Endothelial cell of umbilical vein (primary cell): ENCODE measurements around the gene CRY1. TPM values are rescaled to one million over a fixed set of nuclear protein-coding genes. Genes with fewer than 3 reads are reported as not detected.

Source experiments
- BruUV-seq: library from RNA; stranded (reverse); fragments of 400-500 nt; replicated peaks from 2 replicates; lab custom pipeline; 2021; lab: Mats Ljungman, UMichigan
- CTCF ChIA-PET: fragments of 300-600, 350-600 bp; sonication (Branson Sonifier 250); formaldehyde crosslinking; loops from one replicate; lab custom pipeline; 2021; ENCODE audit warnings: antibody characterized with exemption, inconsistent platforms; lab: Charles Lee
- POLR2A ChIA-PET: fragments of 300-600, 350-600 bp; sonication (Branson Sonifier 250); formaldehyde crosslinking; loops from one replicate; lab custom pipeline; 2021; ENCODE audit warnings: antibody characterized with exemption, inconsistent platforms; lab: Charles Lee
- DNase-seq: peaks from one replicate; pipeline ENCODE4 v3.0.0-alpha.2; 2011; ENCODE audit warnings: low read depth, low spot score
- FAIRE-seq: peaks from 2 replicates; lab custom pipeline; 2011; peaks lifted over from hg19 to GRCh38; lab: Jason Lieb, UNC
- H2AFZ ChIP-seq: 2 replicates; pipeline ENCODE4 v1.6.0; 2012; ENCODE audit warnings: low read depth, low read length, control low read depth, inconsistent platforms
- H3K27ac ChIP-seq: 2 replicates; pipeline ENCODE4 v1.5.1; 2011; ENCODE audit warnings: low read depth, mild to moderate bottlenecking, control low read depth, low read length, moderate library complexity; ENCODE audit not compliant: insufficient read depth
- H3K27me3 ChIP-seq, 2 experiments: 2 replicates each; pipeline versions ENCODE4 v1.6.0 to v1.6.1; 2011; ENCODE audit warnings: low read length in 2 of 2, mixed read lengths in 1 of 2; ENCODE audit not compliant: control insufficient read depth in 2 of 2, insufficient read depth in 2 of 2
- H3K36me3 ChIP-seq, 2 experiments: 2 replicates in 1 of 2; 3 replicates in 1 of 2; pipeline ENCODE4 v1.5.1; 2011; ENCODE audit warnings: low read length in 2 of 2, mild to moderate bottlenecking in 1 of 2, moderate library complexity in 1 of 2; ENCODE audit not compliant: control insufficient read depth in 2 of 2, insufficient read depth in 2 of 2; ENCODE audit errors: extremely low read depth in 1 of 2
- H3K4me1 ChIP-seq: 3 replicates; pipeline ENCODE4 v1.5.1; 2011; ENCODE audit warnings: mild to moderate bottlenecking, low read length; ENCODE audit not compliant: control insufficient read depth, insufficient read depth; ENCODE audit errors: extremely low read depth
- H3K4me2 ChIP-seq: 2 replicates; pipeline ENCODE4 v1.6.1; 2011; ENCODE audit warnings: low read length, control low read depth, mixed read lengths; ENCODE audit not compliant: insufficient read depth
- H3K4me3 ChIP-seq, 3 experiments: fragments of 200-600 bp in 1 of 3; sonication (generic), shearing (Covaris generic) in 1 of 3; replicated peaks in 1 of 3; 2 replicates each; pipeline ENCODE4 v1.5.1; 2011 to 2016; ENCODE audit warnings: control low read depth in 3 of 3, low read length in 3 of 3, mild to moderate bottlenecking in 2 of 3, inconsistent platforms in 1 of 3, low read depth in 1 of 3, moderate library complexity in 1 of 3; ENCODE audit not compliant: insufficient read depth in 1 of 3
- H3K79me2 ChIP-seq: 2 replicates; pipeline ENCODE4 v1.6.0; 2012; ENCODE audit warnings: low read length, inconsistent platforms; ENCODE audit not compliant: control insufficient read depth, insufficient read depth
- H3K9ac ChIP-seq: replicated peaks from 2 replicates; pipeline ENCODE3; 2011; ENCODE audit warnings: low read length, control low read depth; ENCODE audit not compliant: insufficient read depth; ENCODE audit errors: extremely low read depth
- H3K9me1 ChIP-seq: replicated peaks from 3 replicates; pipeline ENCODE4 v1.6.0; 2011; ENCODE audit warnings: mild to moderate bottlenecking, low read length; ENCODE audit not compliant: control insufficient read depth, insufficient read depth; ENCODE audit errors: extremely low read depth
- H3K9me3 ChIP-seq: replicated peaks from 2 replicates; pipeline ENCODE4 v1.5.1; 2012; ENCODE audit warnings: low read length, inconsistent platforms; ENCODE audit not compliant: control insufficient read depth, insufficient read depth
- H4K20me1 ChIP-seq: replicated peaks from 2 replicates; pipeline ENCODE3; 2011; ENCODE audit warnings: mild to moderate bottlenecking, low read length; ENCODE audit not compliant: control insufficient read depth, insufficient read depth; ENCODE audit errors: extremely low read depth
- EZH2 ChIP-seq: IDR thresholded peaks from 2 replicates; pipeline ENCODE4 v1.6.1; 2012; ENCODE audit warnings: borderline replicate concordance, low read depth, mild to moderate bottlenecking, moderate library complexity, low read length, inconsistent platforms; ENCODE audit not compliant: severe bottlenecking
- FOS ChIP-seq: IDR thresholded peaks from 2 replicates; pipeline ENCODE4 v1.6.1; 2011; ENCODE audit warnings: mild to moderate bottlenecking, low read length, moderate library complexity, borderline replicate concordance; ENCODE audit not compliant: insufficient read depth
- GATA2 ChIP-seq: IDR thresholded peaks from 2 replicates; pipeline ENCODE4 v1.7.0; 2011; ENCODE audit warnings: low read depth, mild to moderate bottlenecking, moderate library complexity, mixed read lengths, low read length; ENCODE audit not compliant: insufficient read length, insufficient read depth
- JUN ChIP-seq: IDR thresholded peaks from 2 replicates; pipeline ENCODE4 v1.6.1; 2011; ENCODE audit warnings: borderline replicate concordance, low read depth; ENCODE audit not compliant: insufficient read length, insufficient read depth
- MYC ChIP-seq: IDR thresholded peaks from one replicate; pipeline ENCODE4 v1.6.1; 2011; ENCODE audit warnings: mild to moderate bottlenecking, low read depth, low read length
- POLR2A ChIP-seq: IDR thresholded peaks from 2 replicates; pipeline ENCODE4 v1.6.1; 2012; ENCODE audit warnings: low read depth, mild to moderate bottlenecking, control low read depth, low read length
- POLR2AphosphoS5 ChIP-seq: IDR thresholded peaks from 2 replicates; pipeline ENCODE4 v1.6.1; 2012; ENCODE audit warnings: low read depth, mild to moderate bottlenecking, control low read depth, low read length, moderate library complexity; ENCODE audit not compliant: insufficient read depth
- dilution Hi-C: fragments of 300-500 bp; cut with MboI; formaldehyde crosslinking; loops from one replicate; pipeline ENCODE4 v1.15.0; 2019; ENCODE audit warnings: low sequenced_read_pairs; ENCODE audit not compliant: extremely low pct_ligation_motif_present
- intact Hi-C: fragments of 100-400 bp; cut with micrococcal nuclease; formaldehyde crosslinking; loops from one replicate; pipeline ENCODE4 v1.10.0; 2022
- polyA plus RNA-seq, 4 experiments: library from polyadenylated mRNA; depleted of rRNA in 3 of 4; stranded (reverse) in 3 of 4; unstranded in 1 of 4; fragments of >200 nt; gene quantifications; 2 replicates each; pipeline versions ENCODE4 v1.2.1 to v1.2.3, GENCODE V29; 2011 to 2012; ENCODE audit warnings: missing spikeins in 1 of 4
- total RNA-seq: library from RNA; stranded (reverse); gene quantifications from 2 replicates; pipeline ENCODE4 v1.2.3, GENCODE V29; 2021
- TF ChIP-seq, protein P1 (sequence below), 2 donors: IDR thresholded peaks; 1 replicate in 1 of 2; 2 replicates in 1 of 2; pipeline ENCODE4 v1.5.1; 2011; ENCODE audit warnings: low read length in 2 of 2, mild to moderate bottlenecking in 2 of 2, moderate library complexity in 2 of 2, control low read depth in 1 of 2, inconsistent platforms in 1 of 2, low read depth in 1 of 2; ENCODE audit not compliant: insufficient read depth in 1 of 2; ENCODE audit errors: extremely low read depth in 1 of 2
- TF ChIP-seq, protein P2 (sequence below): IDR thresholded peaks from 2 replicates; pipeline ENCODE4 v1.6.1; 2011; ENCODE audit not compliant: insufficient read depth, insufficient read length

The CRY1 gene
- total and polyA plus RNA-seq, 2 donors (not counting 3 experiments of a cell fraction or from before 2014, with no cell fraction given): 11.4 to 21.0 TPM

- Histone ChIP-seq H4K20me1 (no peaks in the 10 kb centered on the region), H3K27ac (no peak overlapping the region), H3K4me1 (peaks cover 3% of the 10 kb centered on the region), H3K36me3 (no peaks in the 10 kb centered on the region), H3K79me2 (no peaks in the 10 kb centered on the region), H3K9me3 (no peaks in the 10 kb centered on the region), H3K9ac (no peak overlapping the region), H3K9me1 (no peaks in the 10 kb centered on the region), H3K4me3 (no peak overlapping the region), H3K27me3 (peaks cover 6 to 12% of the 10 kb centered on the region in 2 experiments), H3K4me2 (no peak overlapping the region), H2AFZ (no peak overlapping the region)
- FAIRE-seq (no peak), DNase-seq (no peak)
- TF ChIP-seq FOS: no peak
- TF ChIP-seq EZH2: no peak
- no peak for TF ChIP-seq JUN
- no peak for TF ChIP-seq MYC
- no peak for TF ChIP-seq POLR2A
- TF ChIP-seq, protein P1, sequence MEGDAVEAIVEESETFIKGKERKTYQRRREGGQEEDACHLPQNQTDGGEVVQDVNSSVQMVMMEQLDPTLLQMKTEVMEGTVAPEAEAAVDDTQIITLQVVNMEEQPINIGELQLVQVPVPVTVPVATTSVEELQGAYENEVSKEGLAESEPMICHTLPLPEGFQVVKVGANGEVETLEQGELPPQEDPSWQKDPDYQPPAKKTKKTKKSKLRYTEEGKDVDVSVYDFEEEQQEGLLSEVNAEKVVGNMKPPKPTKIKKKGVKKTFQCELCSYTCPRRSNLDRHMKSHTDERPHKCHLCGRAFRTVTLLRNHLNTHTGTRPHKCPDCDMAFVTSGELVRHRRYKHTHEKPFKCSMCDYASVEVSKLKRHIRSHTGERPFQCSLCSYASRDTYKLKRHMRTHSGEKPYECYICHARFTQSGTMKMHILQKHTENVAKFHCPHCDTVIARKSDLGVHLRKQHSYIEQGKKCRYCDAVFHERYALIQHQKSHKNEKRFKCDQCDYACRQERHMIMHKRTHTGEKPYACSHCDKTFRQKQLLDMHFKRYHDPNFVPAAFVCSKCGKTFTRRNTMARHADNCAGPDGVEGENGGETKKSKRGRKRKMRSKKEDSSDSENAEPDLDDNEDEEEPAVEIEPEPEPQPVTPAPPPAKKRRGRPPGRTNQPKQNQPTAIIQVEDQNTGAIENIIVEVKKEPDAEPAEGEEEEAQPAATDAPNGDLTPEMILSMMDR (IDR thresholded peaks at IDR 0.05; ENCODE audit: extremely low read depth in 1 of 2, insufficient read depth in 1 of 2, low read depth in 1 of 2, low read length in 2 of 2): no peak
- TF ChIP-seq GATA2: no peak
- TF ChIP-seq, protein P2, sequence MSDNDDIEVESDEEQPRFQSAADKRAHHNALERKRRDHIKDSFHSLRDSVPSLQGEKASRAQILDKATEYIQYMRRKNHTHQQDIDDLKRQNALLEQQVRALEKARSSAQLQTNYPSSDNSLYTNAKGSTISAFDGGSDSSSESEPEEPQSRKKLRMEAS: no peak
- no peak for TF ChIP-seq POLR2AphosphoS5
- no TSS peak for BruUV-seq
- intact Hi-C loops: no loop called here
- POLR2A ChIA-PET: no interaction called here
- CTCF ChIA-PET: no interaction called here
- dilution Hi-C loops: no loop called here
Measured at GRCh38 chr12:107102294-107102693, 8.9 kb upstream of the CRY1 start.
